ENCODE results near the gene TENM4.

DNA sequence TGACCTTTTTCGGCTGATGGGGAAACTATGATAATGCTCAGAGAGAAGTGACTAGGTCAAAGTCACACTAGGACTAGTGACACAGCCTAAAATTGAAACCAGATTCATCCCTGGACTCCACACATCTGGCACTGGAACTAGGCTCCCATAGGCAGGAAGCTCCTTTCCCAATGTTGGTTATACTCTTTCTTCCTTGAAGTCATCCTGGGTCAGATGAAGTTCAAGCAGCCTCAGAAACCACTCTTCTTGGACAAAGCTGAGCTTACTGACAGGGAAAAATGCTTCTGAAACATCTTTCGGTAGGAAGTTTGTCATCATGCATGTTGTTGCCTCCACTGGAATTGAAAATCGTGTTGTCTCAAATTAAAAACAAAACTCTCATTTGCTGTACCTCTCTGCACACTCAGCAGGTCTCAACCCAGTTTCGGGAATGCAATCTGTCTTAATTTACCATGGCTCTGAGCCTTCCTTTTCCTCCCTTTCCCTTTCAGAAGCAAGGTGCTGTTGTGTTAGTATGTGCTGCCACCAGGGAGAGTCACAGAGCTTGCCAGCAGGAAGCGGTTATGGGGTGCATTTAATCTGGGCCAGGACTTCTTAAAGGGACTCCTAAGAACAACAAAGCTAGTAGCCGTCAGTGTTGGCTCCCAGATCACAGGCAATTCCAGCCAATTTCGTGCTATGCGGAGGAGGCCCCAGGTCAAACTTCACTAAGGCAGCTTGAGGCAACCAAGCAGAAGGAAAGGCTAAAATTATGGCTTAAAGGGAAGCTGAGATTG, 384.8 kb downstream of the TENM4 start:
- TF ChIP-seq, protein P1, sequence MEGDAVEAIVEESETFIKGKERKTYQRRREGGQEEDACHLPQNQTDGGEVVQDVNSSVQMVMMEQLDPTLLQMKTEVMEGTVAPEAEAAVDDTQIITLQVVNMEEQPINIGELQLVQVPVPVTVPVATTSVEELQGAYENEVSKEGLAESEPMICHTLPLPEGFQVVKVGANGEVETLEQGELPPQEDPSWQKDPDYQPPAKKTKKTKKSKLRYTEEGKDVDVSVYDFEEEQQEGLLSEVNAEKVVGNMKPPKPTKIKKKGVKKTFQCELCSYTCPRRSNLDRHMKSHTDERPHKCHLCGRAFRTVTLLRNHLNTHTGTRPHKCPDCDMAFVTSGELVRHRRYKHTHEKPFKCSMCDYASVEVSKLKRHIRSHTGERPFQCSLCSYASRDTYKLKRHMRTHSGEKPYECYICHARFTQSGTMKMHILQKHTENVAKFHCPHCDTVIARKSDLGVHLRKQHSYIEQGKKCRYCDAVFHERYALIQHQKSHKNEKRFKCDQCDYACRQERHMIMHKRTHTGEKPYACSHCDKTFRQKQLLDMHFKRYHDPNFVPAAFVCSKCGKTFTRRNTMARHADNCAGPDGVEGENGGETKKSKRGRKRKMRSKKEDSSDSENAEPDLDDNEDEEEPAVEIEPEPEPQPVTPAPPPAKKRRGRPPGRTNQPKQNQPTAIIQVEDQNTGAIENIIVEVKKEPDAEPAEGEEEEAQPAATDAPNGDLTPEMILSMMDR (IDR thresholded peaks at IDR 0.05): peak; percentile 12
- TF ChIP-seq EZH2 (IDR thresholded peaks at IDR 0.05): no peak
- TF ChIP-seq EZH2phosphoT487 (IDR thresholded peaks at IDR 0.05): no peak

All from neural progenitor cell (in vitro differentiated cells).